OCI-LY7 (cell line): ENCODE measurements around the gene AKT1. TPM values are rescaled to one million over a fixed set of nuclear protein-coding genes. Genes with fewer than 3 reads are reported as not detected.

Source experiments
- BruUV-seq: library from RNA; stranded (reverse); fragments of 400-500 nt; replicated peaks from 2 replicates; lab custom pipeline; 2021; lab: Mats Ljungman, UMichigan
- CTCF ChIA-PET: fragments of 300-600 bp; sonication (Branson Sonifier 250); formaldehyde crosslinking; loops from one replicate; lab custom pipeline; 2022; ENCODE audit warnings: antibody characterized with exemption; ENCODE audit not compliant: unreplicated experiment; lab: Charles Lee
- POLR2A ChIA-PET: fragments of 300-600 bp; sonication (Branson Sonifier 250); formaldehyde crosslinking; loops from one replicate; lab custom pipeline; 2022; ENCODE audit warnings: antibody characterized with exemption; lab: Charles Lee
- DNase-seq: peaks from one replicate; pipeline ENCODE4 v3.0.0-alpha.2; 2015; ENCODE audit warnings: low spot score
- H2AFZ ChIP-seq: fragments of 200-600 bp; sonication (generic), shearing (Covaris generic); 2 replicates; pipeline ENCODE4 v1.6.1; 2014; ENCODE audit warnings: mild to moderate bottlenecking, antibody characterized with exemption, low read length, moderate library complexity
- H3K27ac ChIP-seq: fragments of 200-600 bp; sonication (generic); 2 replicates; pipeline ENCODE4 v1.5.1; 2014; ENCODE audit warnings: mixed run types, low read depth, mild to moderate bottlenecking, moderate library complexity, low read length, inconsistent platforms; ENCODE audit not compliant: poor library complexity, severe bottlenecking
- H3K36me3 ChIP-seq: fragments of 200-600 bp; sonication (generic); 2 replicates; pipeline ENCODE4 v1.6.1; 2014; ENCODE audit warnings: mild to moderate bottlenecking, antibody characterized with exemption, low read length, moderate library complexity, mixed read lengths; ENCODE audit not compliant: insufficient read depth
- H3K4me1 ChIP-seq: fragments of 200-600 bp; sonication (generic); 2 replicates; pipeline ENCODE4 v1.5.1; 2014; ENCODE audit warnings: mild to moderate bottlenecking, low read length; ENCODE audit not compliant: insufficient read depth, poor library complexity, severe bottlenecking
- H3K4me2 ChIP-seq: fragments of 200-600 bp; sonication (generic); 2 replicates; pipeline ENCODE4 v1.6.1; 2014; ENCODE audit warnings: mild to moderate bottlenecking, low read length
- H3K4me3 ChIP-seq: fragments of 200-600 bp; sonication (generic); 2 replicates; pipeline ENCODE4 v1.5.1; 2014; ENCODE audit warnings: mild to moderate bottlenecking, low read depth, low read length; ENCODE audit not compliant: poor library complexity, severe bottlenecking
- H3K79me2 ChIP-seq: fragments of 200-600 bp; sonication (generic); 2 replicates; pipeline ENCODE4 v1.6.1; 2016; ENCODE audit warnings: low read depth, mild to moderate bottlenecking, low read length, moderate library complexity, mixed read lengths; ENCODE audit not compliant: insufficient read depth
- H3K9me2 ChIP-seq: fragments of 200-600 bp; sonication (generic); 2 replicates; pipeline ENCODE4 v1.6.1; 2016; ENCODE audit warnings: mild to moderate bottlenecking, low read length, mixed read lengths; ENCODE audit not compliant: insufficient read depth
- H3K9me3 ChIP-seq: fragments of 200-600 bp; sonication (generic); 2 replicates; pipeline ENCODE4 v1.6.1; 2014; ENCODE audit warnings: mild to moderate bottlenecking, mixed run types, low read length, mixed read lengths
- H4K20me1 ChIP-seq: fragments of 200-600 bp; sonication (generic); 2 replicates; pipeline ENCODE4 v1.6.1; 2014; ENCODE audit warnings: mild to moderate bottlenecking, antibody characterized with exemption, low read length, moderate library complexity, mixed read lengths; ENCODE audit not compliant: insufficient read depth
- EZH2phosphoT487 ChIP-seq: fragments of 200-600 bp; sonication (generic); IDR thresholded peaks from 2 replicates; pipeline ENCODE4 v1.6.1; 2018; ENCODE audit warnings: low read depth, borderline replicate concordance, mild to moderate bottlenecking, mixed run types, antibody characterized with exemption, low read length, moderate library complexity, mixed read lengths
- intact Hi-C: fragments of 100-400 bp; cut with micrococcal nuclease; formaldehyde crosslinking; loops from one replicate; pipeline ENCODE4 v1.10.0; 2022; ENCODE audit not compliant: unreplicated experiment
- total RNA-seq, 2 experiments: library from RNA; depleted of rRNA in 1 of 2; stranded (reverse); fragments of >200 nt in 1 of 2; shearing (Covaris generic) in 1 of 2; gene quantifications; 2 replicates each; pipeline ENCODE4 v1.2.3, GENCODE V29; 2014 to 2022
- TF ChIP-seq, protein P1 (sequence below): fragments of 200-600 bp; sonication (generic); conservative IDR thresholded peaks from 2 replicates; pipeline ENCODE4 v1.5.1; 2014; ENCODE audit warnings: mild to moderate bottlenecking, antibody characterized with exemption, low read length, moderate library complexity, mixed read lengths

The AKT1 gene
- total RNA-seq, 2 experiments from 2014 or later = 75.4 to 108 TPM

DNA sequence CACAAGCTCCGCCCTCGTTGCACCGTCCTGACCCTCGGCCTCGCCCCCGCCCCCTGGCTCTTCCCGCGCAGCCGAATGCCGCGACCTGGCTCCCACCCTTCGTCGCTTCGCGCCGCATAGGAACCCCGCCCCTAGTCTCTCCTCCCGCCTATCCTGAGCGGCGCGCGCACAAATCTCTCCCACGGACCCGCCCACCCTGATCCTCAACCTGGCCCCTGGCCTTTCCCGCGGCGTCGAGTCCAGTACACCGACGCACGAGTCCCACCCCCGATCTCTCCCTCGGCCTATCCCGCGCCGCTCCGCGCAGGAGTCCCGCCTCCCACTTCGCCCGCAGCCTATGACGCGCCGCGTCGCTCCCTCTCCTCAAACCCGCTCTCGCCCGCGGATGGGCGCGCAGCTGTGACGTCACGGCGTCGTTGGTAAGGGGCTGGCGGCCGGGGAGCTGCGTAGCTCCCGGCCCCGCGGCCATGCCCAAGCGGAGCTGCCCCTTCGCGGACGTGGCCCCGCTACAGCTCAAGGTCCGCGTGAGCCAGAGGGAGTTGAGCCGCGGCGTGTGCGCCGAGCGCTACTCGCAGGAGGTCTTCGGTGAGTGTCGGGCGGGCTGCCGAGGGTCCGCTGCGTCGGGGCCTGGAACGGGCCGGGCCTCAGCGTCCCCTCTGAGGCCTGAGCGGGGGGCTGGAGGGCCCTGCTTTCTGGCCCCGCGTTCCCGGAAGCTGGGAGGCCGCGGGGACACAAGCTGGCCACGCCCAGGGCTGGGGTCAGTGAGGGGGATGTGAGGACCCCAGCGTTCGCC, 42.6 kb downstream of the AKT1 start, which contains the start of gene SIVA1:
TSS of gene SIVA1 (plus strand) at position 413 of the 793 bp plus-strand sequence. CDS start at position 468, 55 bp downstream.
- peaks cover 14% of the 10 kb centered on the region for H4K20me1 ChIP-seq
- H3K4me2 ChIP-seq = peak within 1 kb of the TSS; percentile 100
- DNase-seq = peak; percentile 99
- H3K27ac ChIP-seq = peak within 1 kb of the TSS; percentile 82
- 0 out of 2 replicates have a peak, but pooled peaks cover 10% of the 10 kb centered on the region for H3K9me3 ChIP-seq
- TF ChIP-seq, protein P1, sequence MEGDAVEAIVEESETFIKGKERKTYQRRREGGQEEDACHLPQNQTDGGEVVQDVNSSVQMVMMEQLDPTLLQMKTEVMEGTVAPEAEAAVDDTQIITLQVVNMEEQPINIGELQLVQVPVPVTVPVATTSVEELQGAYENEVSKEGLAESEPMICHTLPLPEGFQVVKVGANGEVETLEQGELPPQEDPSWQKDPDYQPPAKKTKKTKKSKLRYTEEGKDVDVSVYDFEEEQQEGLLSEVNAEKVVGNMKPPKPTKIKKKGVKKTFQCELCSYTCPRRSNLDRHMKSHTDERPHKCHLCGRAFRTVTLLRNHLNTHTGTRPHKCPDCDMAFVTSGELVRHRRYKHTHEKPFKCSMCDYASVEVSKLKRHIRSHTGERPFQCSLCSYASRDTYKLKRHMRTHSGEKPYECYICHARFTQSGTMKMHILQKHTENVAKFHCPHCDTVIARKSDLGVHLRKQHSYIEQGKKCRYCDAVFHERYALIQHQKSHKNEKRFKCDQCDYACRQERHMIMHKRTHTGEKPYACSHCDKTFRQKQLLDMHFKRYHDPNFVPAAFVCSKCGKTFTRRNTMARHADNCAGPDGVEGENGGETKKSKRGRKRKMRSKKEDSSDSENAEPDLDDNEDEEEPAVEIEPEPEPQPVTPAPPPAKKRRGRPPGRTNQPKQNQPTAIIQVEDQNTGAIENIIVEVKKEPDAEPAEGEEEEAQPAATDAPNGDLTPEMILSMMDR = no peak
- TF ChIP-seq EZH2phosphoT487 = no peak
- intact Hi-C loops = loop anchor here (1.0 to 10.0 kb wide), 4 partner anchors 41 to 272 kb away; partner anchors contain the start of gene CDCA4
- no TSS peak for BruUV-seq
- peaks cover 57% of the 10 kb centered on the region for H3K4me1 ChIP-seq
- peak within 1 kb of the TSS; percentile 91 for H3K4me3 ChIP-seq
- peak within 1 kb of the TSS; percentile 51; the same call in 1 of the 2 replicates for H2AFZ ChIP-seq
- POLR2A ChIA-PET = interaction anchor here (0.6 to 1.9 kb wide), 12 partner anchors 10 to 1581 kb away, joined by 3 to 9 read pairs (median 3); no protein-coding TSS in a partner anchor
- peaks cover 38% of the 10 kb centered on the region for H3K79me2 ChIP-seq
- CTCF ChIA-PET = interaction anchor here (0.6 to 1.4 kb wide), 4 partner anchors 16 to 94 kb away, joined by 3 to 9 read pairs (median 4); no protein-coding TSS in a partner anchor
- H3K9me2 ChIP-seq = no peaks in the 10 kb centered on the region
- H3K36me3 ChIP-seq = peaks cover 34% of the 10 kb centered on the region

DNA sequence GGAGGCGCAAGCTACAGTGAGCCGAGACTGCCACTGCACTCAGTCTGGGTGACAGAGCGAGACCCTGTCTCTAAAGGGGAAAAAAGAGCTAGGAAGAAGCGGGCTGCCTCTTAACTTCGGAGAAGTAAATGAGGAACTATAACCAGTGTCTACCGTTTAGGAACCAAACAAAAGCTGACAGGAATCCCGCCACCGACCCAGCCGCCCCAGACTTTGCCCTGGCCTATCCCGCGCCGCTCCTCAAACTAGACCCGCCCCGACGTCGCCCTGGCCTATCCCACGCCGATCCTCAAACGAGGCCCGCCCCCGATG, 43.2 kb downstream of the AKT1 start:
- peak overlapping the region; percentile 51; the same call in 1 of the 2 replicates for H2AFZ ChIP-seq
- ChIA-PET POLR2A (interaction anchor here (0.6 to 1.9 kb wide), 11 partner anchors 11 to 1162 kb away, joined by 3 to 9 read pairs (median 3); no protein-coding TSS in a partner anchor), CTCF (interaction anchor here (0.6 to 1.4 kb wide), 4 partner anchors 16 to 94 kb away, joined by 3 to 9 read pairs (median 4); no protein-coding TSS in a partner anchor)
- peak overlapping the region; percentile 91 for H3K4me3 ChIP-seq
- H3K4me2 ChIP-seq = peak overlapping the region; percentile 88
- TF ChIP-seq, protein P1 = no peak; the same call in 1 of the 2 replicates
- no peak for TF ChIP-seq EZH2phosphoT487
- H3K79me2 ChIP-seq = peaks cover 37% of the 10 kb centered on the region
- DNase-seq = no peak
- no peaks in the 10 kb centered on the region for H3K9me2 ChIP-seq
- peaks cover 55% of the 10 kb centered on the region for H3K4me1 ChIP-seq
- intact Hi-C loops = loop anchor here (2.0 to 10.0 kb wide), 3 partner anchors 96 to 272 kb away; partner anchors contain the start of gene CDCA4
- peaks cover 14% of the 10 kb centered on the region for H4K20me1 ChIP-seq
- peak overlapping the region; percentile 82 for H3K27ac ChIP-seq
- 0 out of 2 replicates have a peak, but pooled peaks cover 10% of the 10 kb centered on the region for H3K9me3 ChIP-seq
- TSS peak; percentile 95 for BruUV-seq
- peaks cover 29% of the 10 kb centered on the region for H3K36me3 ChIP-seq
